Adrenal gland (tissue), 5 donors: Measurements from ENCODE around the gene HNRNPU.

ENCODE experiments used
- POLR2A ChIP-seq, 2 donors: fragments of 450-650 bp; IDR thresholded peaks; one replicate each; pipeline ENCODE4 v1.6.1; 2017; ENCODE audit warnings: antibody characterized with exemption in 2 of 2, mild to moderate bottlenecking in 2 of 2, moderate library complexity in 1 of 2
- TF ChIP-seq, protein P1 (sequence below), 6 experiments: fragments of 450-650 bp in 4 of 6; fragments of 200-600 bp in 2 of 6; sonication (generic) in 1 of 6; IDR thresholded peaks; 1 replicate in 5 of 6; 2 replicates in 1 of 6; pipeline versions ENCODE4 v1.5.1 to v1.8.0; 2016 to 2021; ENCODE audit warnings: antibody characterized with exemption in 6 of 6, mild to moderate bottlenecking in 2 of 6, moderate library complexity in 1 of 6
- donor health status: DM: no; HTN: no; CAD: no.

DNA sequence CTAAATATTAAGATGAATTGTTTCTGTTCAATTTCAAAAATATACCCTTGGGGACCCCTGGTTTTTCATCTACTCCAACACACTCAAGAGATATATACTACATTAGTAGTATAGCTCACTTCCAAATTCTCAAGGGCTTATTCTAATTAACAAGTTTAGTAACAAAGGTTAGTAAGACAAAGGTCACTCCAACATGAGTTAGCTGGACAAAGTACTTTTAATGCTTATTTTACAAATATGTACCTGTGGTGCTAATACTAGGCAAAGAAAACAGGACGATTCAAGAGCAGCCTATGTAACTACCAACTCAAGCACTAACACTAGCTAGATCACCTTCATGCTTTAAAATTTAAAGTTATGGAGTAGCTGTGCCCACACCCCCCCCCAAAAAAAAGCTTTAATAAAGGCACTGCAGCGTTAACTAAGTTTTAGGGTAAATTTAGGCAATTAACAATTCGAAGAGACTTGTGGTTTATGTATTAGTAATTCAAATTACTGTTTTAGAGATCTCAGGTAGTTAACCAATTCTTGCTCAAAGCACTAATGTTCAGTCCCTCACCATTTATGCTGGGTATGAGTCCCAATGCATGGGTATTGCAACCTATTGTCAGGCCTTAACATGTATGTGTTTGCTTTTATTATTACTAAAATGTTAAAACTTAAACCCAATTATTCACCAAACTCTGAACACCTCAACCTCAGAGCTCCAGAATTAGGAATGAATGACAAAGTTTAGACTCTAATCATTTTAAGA is 14.1 kb downstream of the HNRNPU start:
- TF ChIP-seq POLR2A (IDR thresholded peaks at IDR 0.05) = no peak
- TF ChIP-seq, protein P1, sequence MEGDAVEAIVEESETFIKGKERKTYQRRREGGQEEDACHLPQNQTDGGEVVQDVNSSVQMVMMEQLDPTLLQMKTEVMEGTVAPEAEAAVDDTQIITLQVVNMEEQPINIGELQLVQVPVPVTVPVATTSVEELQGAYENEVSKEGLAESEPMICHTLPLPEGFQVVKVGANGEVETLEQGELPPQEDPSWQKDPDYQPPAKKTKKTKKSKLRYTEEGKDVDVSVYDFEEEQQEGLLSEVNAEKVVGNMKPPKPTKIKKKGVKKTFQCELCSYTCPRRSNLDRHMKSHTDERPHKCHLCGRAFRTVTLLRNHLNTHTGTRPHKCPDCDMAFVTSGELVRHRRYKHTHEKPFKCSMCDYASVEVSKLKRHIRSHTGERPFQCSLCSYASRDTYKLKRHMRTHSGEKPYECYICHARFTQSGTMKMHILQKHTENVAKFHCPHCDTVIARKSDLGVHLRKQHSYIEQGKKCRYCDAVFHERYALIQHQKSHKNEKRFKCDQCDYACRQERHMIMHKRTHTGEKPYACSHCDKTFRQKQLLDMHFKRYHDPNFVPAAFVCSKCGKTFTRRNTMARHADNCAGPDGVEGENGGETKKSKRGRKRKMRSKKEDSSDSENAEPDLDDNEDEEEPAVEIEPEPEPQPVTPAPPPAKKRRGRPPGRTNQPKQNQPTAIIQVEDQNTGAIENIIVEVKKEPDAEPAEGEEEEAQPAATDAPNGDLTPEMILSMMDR (IDR thresholded peaks at IDR 0.05) = no peak
